ENCODE results near the gene NLRP13. TPM values are rescaled to one million over a fixed set of nuclear protein-coding genes. Genes with fewer than 3 reads are reported as not detected.

NLRP13 gene
- polyA plus RNA-seq, 3 donors, result not detected

- Histone ChIP-seq H3K4me1 (ENCODE audit: control insufficient read depth in 1 of 2, insufficient read depth in 2 of 2, low read length in 2 of 2) (no peaks in the 10 kb centered on the region), H3K27ac (ENCODE audit: low read depth in 1 of 2, low read length in 2 of 2) (no peak overlapping the region), H3K27me3 (ENCODE audit: control insufficient read depth in 2 of 2, insufficient read depth in 2 of 2, low read length in 2 of 2) (no peaks in the 10 kb centered on the region), H4K20me1 (ENCODE audit: insufficient read depth, low read length) (no peaks in the 10 kb centered on the region), H3K9ac (ENCODE audit: insufficient read depth, low read length, poor library complexity, severe bottlenecking) (no peak overlapping the region), H3K79me2 (ENCODE audit: insufficient read depth, low read length) (no peaks in the 10 kb centered on the region), H3K4me3 (replicated peaks in 1 of 3; ENCODE audit: low read depth in 2 of 3, low read length in 3 of 3) (no peak overlapping the region), H2AFZ (ENCODE audit: insufficient read depth, low read depth, low read length, poor library complexity, severe bottlenecking) (no peak overlapping the region), H3K36me3 (replicated peaks in 1 of 2; ENCODE audit: control insufficient read depth in 1 of 2, insufficient read depth in 2 of 2, low read length in 2 of 2) (no peaks in the 10 kb centered on the region), H3K9me3 (replicated peaks in 1 of 2; ENCODE audit: control insufficient read depth in 1 of 2, insufficient read depth in 1 of 2, low read length in 2 of 2) (peaks cover 40 to 44% of the 10 kb centered on the region in 2 donors), H3K4me2 (replicated peaks; ENCODE audit: extremely low read depth, low read length, poor library complexity, severe bottlenecking) (no peak overlapping the region)
- Mint-ChIP-seq H3K9me3 (peaks cover 19 to 63% (median 29%) of the 10 kb centered on the region in 7 donors), H3K27me3 (ENCODE audit: low read depth in 3 of 3) (peaks cover 0 to 2% (median 0%) of the 10 kb centered on the region in 3 donors), H3K4me1 (no peaks in the 10 kb centered on the region), H3K36me3 (no peaks in the 10 kb centered on the region), H3K4me3 (no peak overlapping the region), H3K27ac (no peak overlapping the region)
- no peak for DNase-seq
- WGBS (ENCODE audit: insufficient coverage), result 89% methylated on average over 3 of the region's 7 CpGs
- no peak for TF ChIP-seq CTCF (IDR thresholded peaks at IDR 0.05)
- intact Hi-C loops (cut with micrococcal nuclease), result no loop called here
Observed at GRCh38 chr19:55939206-55939605, 7.1 kb upstream of the NLRP13 start.

GRCh38 chr19:55935206-55935605 is 3.1 kb upstream of the NLRP13 start:
- H3K4me2 ChIP-seq (replicated peaks; ENCODE audit: extremely low read depth, low read length, poor library complexity, severe bottlenecking), result no peak overlapping the region
- no peak for TF ChIP-seq CTCF (IDR thresholded peaks at IDR 0.05)
- H3K4me1 ChIP-seq (ENCODE audit: control insufficient read depth in 1 of 2, insufficient read depth in 2 of 2, low read length in 2 of 2), result no peaks in the 10 kb centered on the region
- DNase-seq, result no peak
- intact Hi-C loops (cut with micrococcal nuclease), result no loop called here
- H3K4me3 ChIP-seq (replicated peaks in 1 of 3; ENCODE audit: low read depth in 2 of 3, low read length in 3 of 3), result no peak overlapping the region
- WGBS (ENCODE audit: insufficient coverage), result 100% methylated on average over 1 of the region's 9 CpGs
- no peak overlapping the region for H3K9ac ChIP-seq (ENCODE audit: insufficient read depth, low read length, poor library complexity, severe bottlenecking)
- H3K4me3 Mint-ChIP-seq, result no peak overlapping the region
- no peaks in the 10 kb centered on the region for H3K4me1 Mint-ChIP-seq
- H3K36me3 Mint-ChIP-seq, result no peaks in the 10 kb centered on the region
- H2AFZ ChIP-seq (ENCODE audit: insufficient read depth, low read depth, low read length, poor library complexity, severe bottlenecking), result no peak overlapping the region
- H3K27me3 ChIP-seq (ENCODE audit: control insufficient read depth in 2 of 2, insufficient read depth in 2 of 2, low read length in 2 of 2), result no peaks in the 10 kb centered on the region
- no peaks in the 10 kb centered on the region for H4K20me1 ChIP-seq (ENCODE audit: insufficient read depth, low read length)
- H3K79me2 ChIP-seq (ENCODE audit: insufficient read depth, low read length), result no peaks in the 10 kb centered on the region
- no peaks in the 10 kb centered on the region for H3K36me3 ChIP-seq (replicated peaks in 1 of 2; ENCODE audit: control insufficient read depth in 1 of 2, insufficient read depth in 2 of 2, low read length in 2 of 2)
- peaks cover 0 to 4% (median 0%) of the 10 kb centered on the region in 3 donors for H3K27me3 Mint-ChIP-seq (ENCODE audit: low read depth in 3 of 3)
- H3K9me3 Mint-ChIP-seq, result peaks cover 23 to 64% (median 42%) of the 10 kb centered on the region in 7 donors
- no peak overlapping the region for H3K27ac Mint-ChIP-seq
- H3K9me3 ChIP-seq (replicated peaks in 1 of 2; ENCODE audit: control insufficient read depth in 1 of 2, insufficient read depth in 1 of 2, low read length in 2 of 2), result peaks cover 58 to 59% of the 10 kb centered on the region in 2 donors
- no peak overlapping the region for H3K27ac ChIP-seq (ENCODE audit: low read depth in 1 of 2, low read length in 2 of 2)
